GM23338 (cell line): Measurements from ENCODE around the gene CIDEB.

Source experiments
- CREB1 ChIP-seq: fragments of 250-450 bp; sonication (Bioruptor Pico); IDR thresholded peaks from 2 replicates; pipeline ENCODE4 v1.5.0; 2020; ENCODE audit warnings: low read depth, mild to moderate bottlenecking, moderate library complexity
- EZH2 ChIP-seq: fragments of 200-600 bp; sonication (generic); IDR thresholded peaks from one replicate; pipeline ENCODE4 v1.8.0; 2017; ENCODE audit warnings: antibody characterized with exemption, mild to moderate bottlenecking, low read depth; ENCODE audit not compliant: unreplicated experiment
- EZH2phosphoT487 ChIP-seq: fragments of 200-600 bp; sonication (generic); IDR thresholded peaks from one replicate; pipeline ENCODE4 v1.8.1; 2018; ENCODE audit warnings: antibody characterized with exemption; ENCODE audit not compliant: unreplicated experiment
- JUNB ChIP-seq: IDR thresholded peaks from one replicate; pipeline ENCODE4 v1.6.1; 2016; ENCODE audit warnings: antibody characterized with exemption; ENCODE audit not compliant: unreplicated experiment
- NANOG ChIP-seq: IDR thresholded peaks from 2 replicates; pipeline ENCODE4 v1.6.1; 2016; ENCODE audit warnings: antibody characterized with exemption, borderline replicate concordance
- POLR2AphosphoS5 ChIP-seq: IDR thresholded peaks from 2 replicates; pipeline ENCODE4 v1.6.1; 2016; ENCODE audit warnings: antibody characterized with exemption, low read depth
- STAT1 ChIP-seq: IDR thresholded peaks from one replicate; pipeline ENCODE4 v1.6.1; 2016; ENCODE audit warnings: antibody characterized with exemption; ENCODE audit not compliant: unreplicated experiment
- ZNF114 ChIP-seq: fragments of 250-450 bp; sonication (Bioruptor Pico); IDR thresholded peaks from 2 replicates; pipeline ENCODE4 v1.5.0; 2020; ENCODE audit warnings: mild to moderate bottlenecking, moderate library complexity
- ZNF331 ChIP-seq: fragments of 250-450 bp; sonication (Bioruptor Pico); IDR thresholded peaks from 2 replicates; pipeline ENCODE4 v1.5.0; 2020; ENCODE audit warnings: low read depth, mild to moderate bottlenecking, moderate library complexity
- TF ChIP-seq, protein P1 (sequence below), 2 experiments: fragments of 200-600 bp in 1 of 2; sonication (generic) in 1 of 2; conservative IDR thresholded peaks; 2 replicates each; pipeline versions ENCODE4 v1.5.1 to v1.6.1; 2016 to 2017; ENCODE audit warnings: antibody characterized with exemption in 2 of 2, low read depth in 2 of 2, mild to moderate bottlenecking in 2 of 2, moderate library complexity in 1 of 2
- TF ChIP-seq, protein P2 (sequence below): IDR thresholded peaks from 2 replicates; pipeline ENCODE4 v1.6.1; 2016; ENCODE audit warnings: antibody characterized with exemption
- TF ChIP-seq, protein P3 (sequence below): IDR thresholded peaks from one replicate; pipeline ENCODE4 v1.6.1; 2018; ENCODE audit warnings: antibody characterized with exemption; ENCODE audit not compliant: unreplicated experiment

DNA sequence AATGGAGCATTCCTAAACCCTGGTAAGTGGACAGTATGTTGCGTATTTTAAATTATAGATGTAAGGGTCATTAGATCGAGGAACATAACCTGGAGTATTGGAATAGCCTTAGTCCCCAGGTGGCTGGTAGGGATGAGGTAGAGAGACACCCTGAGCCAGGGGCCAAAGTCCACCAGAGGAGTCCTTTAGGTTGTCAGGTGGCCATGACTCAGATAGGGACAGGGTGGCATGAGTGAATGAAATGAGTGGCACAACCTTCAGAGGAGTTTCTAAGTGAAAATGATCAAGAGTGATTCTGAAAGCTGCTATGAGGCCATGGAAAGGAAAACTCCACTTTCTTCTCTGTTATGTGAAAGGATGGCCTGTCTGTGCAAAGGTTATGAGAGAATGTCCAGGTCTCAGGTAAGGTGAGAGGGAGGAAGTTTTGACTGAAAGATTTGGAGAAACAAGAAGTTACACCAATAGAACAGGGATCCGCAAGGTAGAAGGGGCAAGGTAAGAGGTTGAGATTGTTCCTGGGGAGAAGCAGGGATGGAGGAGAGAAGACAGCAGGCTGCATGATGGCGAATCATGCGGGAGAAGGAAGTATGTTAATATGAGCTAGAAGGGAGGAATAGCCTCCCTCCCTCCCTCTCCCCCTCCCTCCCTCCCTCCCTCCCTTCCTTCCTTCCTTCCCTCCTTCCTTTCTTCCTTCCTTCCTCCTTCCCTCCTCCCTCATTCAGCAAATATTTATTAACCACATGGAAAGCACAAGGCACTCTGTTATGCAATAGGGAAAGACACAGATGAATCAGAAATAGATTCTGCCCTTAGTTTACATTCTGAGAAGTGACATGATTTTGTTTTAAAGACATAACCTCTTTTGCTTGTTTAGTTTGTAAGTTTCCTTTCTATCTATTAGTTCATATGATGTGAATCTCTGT lies 46.0 kb upstream of the CIDEB start:
- no peak for TF ChIP-seq POLR2AphosphoS5
- TF ChIP-seq, protein P1, sequence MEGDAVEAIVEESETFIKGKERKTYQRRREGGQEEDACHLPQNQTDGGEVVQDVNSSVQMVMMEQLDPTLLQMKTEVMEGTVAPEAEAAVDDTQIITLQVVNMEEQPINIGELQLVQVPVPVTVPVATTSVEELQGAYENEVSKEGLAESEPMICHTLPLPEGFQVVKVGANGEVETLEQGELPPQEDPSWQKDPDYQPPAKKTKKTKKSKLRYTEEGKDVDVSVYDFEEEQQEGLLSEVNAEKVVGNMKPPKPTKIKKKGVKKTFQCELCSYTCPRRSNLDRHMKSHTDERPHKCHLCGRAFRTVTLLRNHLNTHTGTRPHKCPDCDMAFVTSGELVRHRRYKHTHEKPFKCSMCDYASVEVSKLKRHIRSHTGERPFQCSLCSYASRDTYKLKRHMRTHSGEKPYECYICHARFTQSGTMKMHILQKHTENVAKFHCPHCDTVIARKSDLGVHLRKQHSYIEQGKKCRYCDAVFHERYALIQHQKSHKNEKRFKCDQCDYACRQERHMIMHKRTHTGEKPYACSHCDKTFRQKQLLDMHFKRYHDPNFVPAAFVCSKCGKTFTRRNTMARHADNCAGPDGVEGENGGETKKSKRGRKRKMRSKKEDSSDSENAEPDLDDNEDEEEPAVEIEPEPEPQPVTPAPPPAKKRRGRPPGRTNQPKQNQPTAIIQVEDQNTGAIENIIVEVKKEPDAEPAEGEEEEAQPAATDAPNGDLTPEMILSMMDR (conservative IDR thresholded peaks at IDR 0.05; ENCODE audit: low read depth in 2 of 2), result no peak
- no peak for TF ChIP-seq EZH2
- TF ChIP-seq, protein P2, sequence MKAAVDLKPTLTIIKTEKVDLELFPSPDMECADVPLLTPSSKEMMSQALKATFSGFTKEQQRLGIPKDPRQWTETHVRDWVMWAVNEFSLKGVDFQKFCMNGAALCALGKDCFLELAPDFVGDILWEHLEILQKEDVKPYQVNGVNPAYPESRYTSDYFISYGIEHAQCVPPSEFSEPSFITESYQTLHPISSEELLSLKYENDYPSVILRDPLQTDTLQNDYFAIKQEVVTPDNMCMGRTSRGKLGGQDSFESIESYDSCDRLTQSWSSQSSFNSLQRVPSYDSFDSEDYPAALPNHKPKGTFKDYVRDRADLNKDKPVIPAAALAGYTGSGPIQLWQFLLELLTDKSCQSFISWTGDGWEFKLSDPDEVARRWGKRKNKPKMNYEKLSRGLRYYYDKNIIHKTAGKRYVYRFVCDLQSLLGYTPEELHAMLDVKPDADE, result no peak
- TF ChIP-seq, protein P3, sequence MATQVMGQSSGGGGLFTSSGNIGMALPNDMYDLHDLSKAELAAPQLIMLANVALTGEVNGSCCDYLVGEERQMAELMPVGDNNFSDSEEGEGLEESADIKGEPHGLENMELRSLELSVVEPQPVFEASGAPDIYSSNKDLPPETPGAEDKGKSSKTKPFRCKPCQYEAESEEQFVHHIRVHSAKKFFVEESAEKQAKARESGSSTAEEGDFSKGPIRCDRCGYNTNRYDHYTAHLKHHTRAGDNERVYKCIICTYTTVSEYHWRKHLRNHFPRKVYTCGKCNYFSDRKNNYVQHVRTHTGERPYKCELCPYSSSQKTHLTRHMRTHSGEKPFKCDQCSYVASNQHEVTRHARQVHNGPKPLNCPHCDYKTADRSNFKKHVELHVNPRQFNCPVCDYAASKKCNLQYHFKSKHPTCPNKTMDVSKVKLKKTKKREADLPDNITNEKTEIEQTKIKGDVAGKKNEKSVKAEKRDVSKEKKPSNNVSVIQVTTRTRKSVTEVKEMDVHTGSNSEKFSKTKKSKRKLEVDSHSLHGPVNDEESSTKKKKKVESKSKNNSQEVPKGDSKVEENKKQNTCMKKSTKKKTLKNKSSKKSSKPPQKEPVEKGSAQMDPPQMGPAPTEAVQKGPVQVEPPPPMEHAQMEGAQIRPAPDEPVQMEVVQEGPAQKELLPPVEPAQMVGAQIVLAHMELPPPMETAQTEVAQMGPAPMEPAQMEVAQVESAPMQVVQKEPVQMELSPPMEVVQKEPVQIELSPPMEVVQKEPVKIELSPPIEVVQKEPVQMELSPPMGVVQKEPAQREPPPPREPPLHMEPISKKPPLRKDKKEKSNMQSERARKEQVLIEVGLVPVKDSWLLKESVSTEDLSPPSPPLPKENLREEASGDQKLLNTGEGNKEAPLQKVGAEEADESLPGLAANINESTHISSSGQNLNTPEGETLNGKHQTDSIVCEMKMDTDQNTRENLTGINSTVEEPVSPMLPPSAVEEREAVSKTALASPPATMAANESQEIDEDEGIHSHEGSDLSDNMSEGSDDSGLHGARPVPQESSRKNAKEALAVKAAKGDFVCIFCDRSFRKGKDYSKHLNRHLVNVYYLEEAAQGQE, result no peak
- TF ChIP-seq EZH2phosphoT487, result no peak
- no peak for TF ChIP-seq CREB1 (CRISPR knock-in tag)
- TF ChIP-seq JUNB, result no peak
- no peak for TF ChIP-seq NANOG
- no peak for TF ChIP-seq ZNF114 (CRISPR knock-in tag)
- no peak for TF ChIP-seq ZNF331 (CRISPR knock-in tag)
- no peak for TF ChIP-seq STAT1
